Ovary (tissue), 3 donors: ENCODE measurements around the gene GPSM1.

ENCODE experiments used
- POLR2A ChIP-seq: fragments of 450-650 bp; IDR thresholded peaks from one replicate; pipeline ENCODE4 v1.6.1; 2017; ENCODE audit warnings: antibody characterized with exemption, mild to moderate bottlenecking, moderate library complexity
- TF ChIP-seq, protein P1 (sequence below), 3 donors: fragments of 450-650 bp in 2 of 3; fragments of 200-600 bp in 1 of 3; IDR thresholded peaks; one replicate each; pipeline versions ENCODE4 v1.5.1 to v1.8.0; 2016 to 2022; ENCODE audit warnings: antibody characterized with exemption in 3 of 3, mild to moderate bottlenecking in 1 of 3
- donor health status: DM: no; HTN: no; CAD: no.

GRCh38 chr9:136387217-136387616 lies 59.9 kb downstream of the GPSM1 start:
- TF ChIP-seq POLR2A: no peak
- TF ChIP-seq, protein P1, sequence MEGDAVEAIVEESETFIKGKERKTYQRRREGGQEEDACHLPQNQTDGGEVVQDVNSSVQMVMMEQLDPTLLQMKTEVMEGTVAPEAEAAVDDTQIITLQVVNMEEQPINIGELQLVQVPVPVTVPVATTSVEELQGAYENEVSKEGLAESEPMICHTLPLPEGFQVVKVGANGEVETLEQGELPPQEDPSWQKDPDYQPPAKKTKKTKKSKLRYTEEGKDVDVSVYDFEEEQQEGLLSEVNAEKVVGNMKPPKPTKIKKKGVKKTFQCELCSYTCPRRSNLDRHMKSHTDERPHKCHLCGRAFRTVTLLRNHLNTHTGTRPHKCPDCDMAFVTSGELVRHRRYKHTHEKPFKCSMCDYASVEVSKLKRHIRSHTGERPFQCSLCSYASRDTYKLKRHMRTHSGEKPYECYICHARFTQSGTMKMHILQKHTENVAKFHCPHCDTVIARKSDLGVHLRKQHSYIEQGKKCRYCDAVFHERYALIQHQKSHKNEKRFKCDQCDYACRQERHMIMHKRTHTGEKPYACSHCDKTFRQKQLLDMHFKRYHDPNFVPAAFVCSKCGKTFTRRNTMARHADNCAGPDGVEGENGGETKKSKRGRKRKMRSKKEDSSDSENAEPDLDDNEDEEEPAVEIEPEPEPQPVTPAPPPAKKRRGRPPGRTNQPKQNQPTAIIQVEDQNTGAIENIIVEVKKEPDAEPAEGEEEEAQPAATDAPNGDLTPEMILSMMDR (IDR thresholded peaks at IDR 0.05): no peak
